ENCODE data around the gene ATG7.
A peak's percentile ranks its signal among the peaks of the same experiment; 100 is the strongest.

The ATG7 gene

GRCh38 chr3:11559816-11560633, 287.8 kb downstream of the ATG7 start:
- TF ChIP-seq, protein P1, sequence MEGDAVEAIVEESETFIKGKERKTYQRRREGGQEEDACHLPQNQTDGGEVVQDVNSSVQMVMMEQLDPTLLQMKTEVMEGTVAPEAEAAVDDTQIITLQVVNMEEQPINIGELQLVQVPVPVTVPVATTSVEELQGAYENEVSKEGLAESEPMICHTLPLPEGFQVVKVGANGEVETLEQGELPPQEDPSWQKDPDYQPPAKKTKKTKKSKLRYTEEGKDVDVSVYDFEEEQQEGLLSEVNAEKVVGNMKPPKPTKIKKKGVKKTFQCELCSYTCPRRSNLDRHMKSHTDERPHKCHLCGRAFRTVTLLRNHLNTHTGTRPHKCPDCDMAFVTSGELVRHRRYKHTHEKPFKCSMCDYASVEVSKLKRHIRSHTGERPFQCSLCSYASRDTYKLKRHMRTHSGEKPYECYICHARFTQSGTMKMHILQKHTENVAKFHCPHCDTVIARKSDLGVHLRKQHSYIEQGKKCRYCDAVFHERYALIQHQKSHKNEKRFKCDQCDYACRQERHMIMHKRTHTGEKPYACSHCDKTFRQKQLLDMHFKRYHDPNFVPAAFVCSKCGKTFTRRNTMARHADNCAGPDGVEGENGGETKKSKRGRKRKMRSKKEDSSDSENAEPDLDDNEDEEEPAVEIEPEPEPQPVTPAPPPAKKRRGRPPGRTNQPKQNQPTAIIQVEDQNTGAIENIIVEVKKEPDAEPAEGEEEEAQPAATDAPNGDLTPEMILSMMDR (conservative IDR thresholded peaks at IDR 0.05): no peak
- H3K27ac ChIP-seq: peak overlapping the region; percentile 11

GRCh38 chr3:11560746-11561145, 288.5 kb downstream of the ATG7 start:
- peak overlapping the region; percentile 11 for H3K27ac ChIP-seq
- TF ChIP-seq, protein P1 (conservative IDR thresholded peaks at IDR 0.05): no peak

DNA sequence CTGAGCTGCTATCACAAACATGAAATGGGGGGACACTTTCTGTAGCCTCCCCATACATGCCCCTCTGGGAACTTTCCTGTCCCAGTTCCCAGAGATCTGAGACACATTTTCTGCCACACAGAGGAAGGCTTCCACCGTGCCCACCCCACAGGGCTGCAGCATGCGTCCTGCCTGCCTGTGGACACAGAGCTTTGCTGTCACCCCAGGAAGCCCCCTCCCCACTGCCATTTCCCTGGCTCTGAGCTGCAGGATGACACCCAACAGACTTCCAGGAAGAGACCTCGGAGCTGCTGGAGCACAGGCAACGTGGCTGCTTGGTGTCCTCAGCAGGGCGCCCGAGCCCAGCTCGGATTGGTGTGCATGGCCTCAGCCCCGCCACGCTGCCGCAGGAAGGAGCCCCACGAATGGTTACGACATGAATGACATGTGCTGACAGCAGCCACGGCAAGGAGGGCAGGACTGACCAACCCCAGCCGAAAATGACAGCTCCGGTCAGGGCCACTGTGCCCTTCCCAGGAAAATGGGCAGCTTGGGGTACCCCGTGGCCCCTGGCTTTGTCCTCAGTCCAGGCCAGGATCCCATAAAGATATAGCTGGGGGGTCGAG, 290.2 kb downstream of the ATG7 start:
- TF ChIP-seq, protein P1 (conservative IDR thresholded peaks at IDR 0.05): no peak
- H3K27ac ChIP-seq: no peak overlapping the region

- no peak overlapping the region for H3K27ac ChIP-seq
- TF ChIP-seq, protein P1 (conservative IDR thresholded peaks at IDR 0.05): no peak
Measured at GRCh38 chr3:11563159-11563864, 291.1 kb downstream of the ATG7 start.

DNA sequence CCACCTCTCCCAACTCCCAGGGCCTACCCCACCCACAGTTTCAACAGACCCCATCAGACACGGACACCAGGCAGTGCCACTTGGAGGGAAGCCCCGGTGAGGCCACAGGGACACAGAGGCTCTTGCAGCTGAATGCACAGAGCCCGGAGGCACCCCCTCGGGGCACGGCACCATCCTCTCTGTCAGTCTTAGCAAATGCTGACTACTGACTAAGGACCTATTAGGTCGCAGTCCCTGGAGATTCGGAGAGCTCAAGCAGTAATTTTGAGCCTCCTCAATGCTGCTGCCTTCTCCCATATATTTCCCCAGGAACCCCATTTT, 291.6 kb downstream of the ATG7 start:
- TF ChIP-seq, protein P1 (conservative IDR thresholded peaks at IDR 0.05): no peak

GRCh38 chr3:11564577-11565001, 292.4 kb downstream of the ATG7 start:
- H3K27ac ChIP-seq: no peak overlapping the region
- TF ChIP-seq, protein P1 (conservative IDR thresholded peaks at IDR 0.05): no peak

More for the DNA sequence above, 291.6 kb downstream of the ATG7 start:
- no peak overlapping the region for H3K27ac ChIP-seq

DNA sequence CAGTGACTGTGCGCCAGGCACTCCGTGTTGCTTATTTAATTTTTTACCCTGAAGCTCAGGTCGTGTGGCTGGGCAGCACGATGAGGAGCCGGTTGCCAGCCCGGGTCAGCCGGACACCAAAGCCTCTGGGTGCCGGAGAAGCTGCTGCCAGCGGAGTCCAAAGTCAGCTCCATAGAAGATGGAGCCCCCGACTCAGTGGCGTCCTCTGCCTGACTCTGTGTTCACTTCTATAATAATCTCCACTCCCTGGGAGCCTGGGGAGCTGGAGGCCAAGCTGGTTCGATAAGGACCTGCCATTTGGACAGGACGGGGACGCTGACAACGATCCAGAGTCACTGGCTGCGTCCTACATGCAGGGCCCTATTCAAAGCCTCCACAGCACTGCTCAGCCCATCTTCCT, 292.9 kb downstream of the ATG7 start:
- TF ChIP-seq, protein P1 (conservative IDR thresholded peaks at IDR 0.05): no peak
- no peak overlapping the region for H3K27ac ChIP-seq

All from VCaP (cell line).